Endothelial cell of umbilical vein (primary cell): Measurements from ENCODE around the gene MTRF1. TPM values are rescaled to one million over a fixed set of nuclear protein-coding genes. Genes with fewer than 3 reads are reported as not detected.

Source experiments
- BruUV-seq: library from RNA; stranded (reverse); fragments of 400-500 nt; replicated peaks from 2 replicates; lab custom pipeline; 2021; lab: Mats Ljungman, UMichigan
- CTCF ChIA-PET: fragments of 300-600, 350-600 bp; sonication (Branson Sonifier 250); formaldehyde crosslinking; loops from one replicate; lab custom pipeline; 2021; ENCODE audit warnings: antibody characterized with exemption, inconsistent platforms; lab: Charles Lee
- POLR2A ChIA-PET: fragments of 300-600, 350-600 bp; sonication (Branson Sonifier 250); formaldehyde crosslinking; loops from one replicate; lab custom pipeline; 2021; ENCODE audit warnings: antibody characterized with exemption, inconsistent platforms; lab: Charles Lee
- DNase-seq: peaks from one replicate; pipeline ENCODE4 v3.0.0-alpha.2; 2011; ENCODE audit warnings: low read depth, low spot score
- FAIRE-seq: peaks from 2 replicates; lab custom pipeline; 2011; peaks lifted over from hg19 to GRCh38; lab: Jason Lieb, UNC
- H2AFZ ChIP-seq: 2 replicates; pipeline ENCODE4 v1.6.0; 2012; ENCODE audit warnings: low read depth, low read length, control low read depth, inconsistent platforms
- H3K27ac ChIP-seq: 2 replicates; pipeline ENCODE4 v1.5.1; 2011; ENCODE audit warnings: low read depth, mild to moderate bottlenecking, control low read depth, low read length, moderate library complexity; ENCODE audit not compliant: insufficient read depth
- H3K27me3 ChIP-seq, 2 experiments: 2 replicates each; pipeline versions ENCODE4 v1.6.0 to v1.6.1; 2011; ENCODE audit warnings: low read length in 2 of 2, mixed read lengths in 1 of 2; ENCODE audit not compliant: control insufficient read depth in 2 of 2, insufficient read depth in 2 of 2
- H3K36me3 ChIP-seq, 2 experiments: 2 replicates in 1 of 2; 3 replicates in 1 of 2; pipeline ENCODE4 v1.5.1; 2011; ENCODE audit warnings: low read length in 2 of 2, mild to moderate bottlenecking in 1 of 2, moderate library complexity in 1 of 2; ENCODE audit not compliant: control insufficient read depth in 2 of 2, insufficient read depth in 2 of 2; ENCODE audit errors: extremely low read depth in 1 of 2
- H3K4me1 ChIP-seq: 3 replicates; pipeline ENCODE4 v1.5.1; 2011; ENCODE audit warnings: mild to moderate bottlenecking, low read length; ENCODE audit not compliant: control insufficient read depth, insufficient read depth; ENCODE audit errors: extremely low read depth
- H3K4me2 ChIP-seq: 2 replicates; pipeline ENCODE4 v1.6.1; 2011; ENCODE audit warnings: low read length, control low read depth, mixed read lengths; ENCODE audit not compliant: insufficient read depth
- H3K4me3 ChIP-seq, 3 experiments: fragments of 200-600 bp in 1 of 3; sonication (generic), shearing (Covaris generic) in 1 of 3; replicated peaks in 1 of 3; 2 replicates each; pipeline ENCODE4 v1.5.1; 2011 to 2016; ENCODE audit warnings: control low read depth in 3 of 3, low read length in 3 of 3, mild to moderate bottlenecking in 2 of 3, inconsistent platforms in 1 of 3, low read depth in 1 of 3, moderate library complexity in 1 of 3; ENCODE audit not compliant: insufficient read depth in 1 of 3
- H3K79me2 ChIP-seq: 2 replicates; pipeline ENCODE4 v1.6.0; 2012; ENCODE audit warnings: low read length, inconsistent platforms; ENCODE audit not compliant: control insufficient read depth, insufficient read depth
- H3K9ac ChIP-seq: replicated peaks from 2 replicates; pipeline ENCODE3; 2011; ENCODE audit warnings: low read length, control low read depth; ENCODE audit not compliant: insufficient read depth; ENCODE audit errors: extremely low read depth
- H3K9me1 ChIP-seq: replicated peaks from 3 replicates; pipeline ENCODE4 v1.6.0; 2011; ENCODE audit warnings: mild to moderate bottlenecking, low read length; ENCODE audit not compliant: control insufficient read depth, insufficient read depth; ENCODE audit errors: extremely low read depth
- H3K9me3 ChIP-seq: replicated peaks from 2 replicates; pipeline ENCODE4 v1.5.1; 2012; ENCODE audit warnings: low read length, inconsistent platforms; ENCODE audit not compliant: control insufficient read depth, insufficient read depth
- H4K20me1 ChIP-seq: replicated peaks from 2 replicates; pipeline ENCODE3; 2011; ENCODE audit warnings: mild to moderate bottlenecking, low read length; ENCODE audit not compliant: control insufficient read depth, insufficient read depth; ENCODE audit errors: extremely low read depth
- EZH2 ChIP-seq: IDR thresholded peaks from 2 replicates; pipeline ENCODE4 v1.6.1; 2012; ENCODE audit warnings: borderline replicate concordance, low read depth, mild to moderate bottlenecking, moderate library complexity, low read length, inconsistent platforms; ENCODE audit not compliant: severe bottlenecking
- GATA2 ChIP-seq: IDR thresholded peaks from 2 replicates; pipeline ENCODE4 v1.7.0; 2011; ENCODE audit warnings: low read depth, mild to moderate bottlenecking, moderate library complexity, mixed read lengths, low read length; ENCODE audit not compliant: insufficient read length, insufficient read depth
- JUN ChIP-seq: IDR thresholded peaks from 2 replicates; pipeline ENCODE4 v1.6.1; 2011; ENCODE audit warnings: borderline replicate concordance, low read depth; ENCODE audit not compliant: insufficient read length, insufficient read depth
- MYC ChIP-seq: IDR thresholded peaks from one replicate; pipeline ENCODE4 v1.6.1; 2011; ENCODE audit warnings: mild to moderate bottlenecking, low read depth, low read length
- POLR2A ChIP-seq: IDR thresholded peaks from 2 replicates; pipeline ENCODE4 v1.6.1; 2012; ENCODE audit warnings: low read depth, mild to moderate bottlenecking, control low read depth, low read length
- POLR2AphosphoS5 ChIP-seq: IDR thresholded peaks from 2 replicates; pipeline ENCODE4 v1.6.1; 2012; ENCODE audit warnings: low read depth, mild to moderate bottlenecking, control low read depth, low read length, moderate library complexity; ENCODE audit not compliant: insufficient read depth
- dilution Hi-C: fragments of 300-500 bp; cut with MboI; formaldehyde crosslinking; loops from one replicate; pipeline ENCODE4 v1.15.0; 2019; ENCODE audit warnings: low sequenced_read_pairs; ENCODE audit not compliant: extremely low pct_ligation_motif_present
- intact Hi-C: fragments of 100-400 bp; cut with micrococcal nuclease; formaldehyde crosslinking; loops from one replicate; pipeline ENCODE4 v1.10.0; 2022
- polyA plus RNA-seq, 4 experiments: library from polyadenylated mRNA; depleted of rRNA in 3 of 4; stranded (reverse) in 3 of 4; unstranded in 1 of 4; fragments of >200 nt; gene quantifications; 2 replicates each; pipeline versions ENCODE4 v1.2.1 to v1.2.3, GENCODE V29; 2011 to 2012; ENCODE audit warnings: missing spikeins in 1 of 4
- total RNA-seq: library from RNA; stranded (reverse); gene quantifications from 2 replicates; pipeline ENCODE4 v1.2.3, GENCODE V29; 2021
- TF ChIP-seq, protein P1 (sequence below), 2 donors: IDR thresholded peaks; 1 replicate in 1 of 2; 2 replicates in 1 of 2; pipeline ENCODE4 v1.5.1; 2011; ENCODE audit warnings: low read length in 2 of 2, mild to moderate bottlenecking in 2 of 2, moderate library complexity in 2 of 2, control low read depth in 1 of 2, inconsistent platforms in 1 of 2, low read depth in 1 of 2; ENCODE audit not compliant: insufficient read depth in 1 of 2; ENCODE audit errors: extremely low read depth in 1 of 2

Gene MTRF1
- total and polyA plus RNA-seq, 2 donors (not counting 3 experiments of a cell fraction or from before 2014, with no cell fraction given) = 8.0 to 16.3 TPM

GRCh38 chr13:41229356-41229755, 34.0 kb downstream of the MTRF1 start:
- Histone ChIP-seq H3K79me2 (no peaks in the 10 kb centered on the region), H2AFZ (no peak overlapping the region), H3K9me1 (peaks cover 2% of the 10 kb centered on the region), H3K9me3 (no peaks in the 10 kb centered on the region), H3K4me2 (no peak overlapping the region), H3K27ac (no peak overlapping the region), H3K4me1 (no peaks in the 10 kb centered on the region), H3K4me3 (no peak overlapping the region), H4K20me1 (no peaks in the 10 kb centered on the region), H3K36me3 (no peaks in the 10 kb centered on the region), H3K27me3 (no peaks in the 10 kb centered on the region), H3K9ac (no peak overlapping the region)
- DNase-seq (no peak), FAIRE-seq (no peak)
- ChIA-PET POLR2A (no interaction called here), CTCF (no interaction called here)
- TF ChIP-seq JUN (no peak), EZH2 (no peak), POLR2AphosphoS5 (no peak), MYC (no peak), POLR2A (no peak), GATA2 (no peak)
- TF ChIP-seq, protein P1, sequence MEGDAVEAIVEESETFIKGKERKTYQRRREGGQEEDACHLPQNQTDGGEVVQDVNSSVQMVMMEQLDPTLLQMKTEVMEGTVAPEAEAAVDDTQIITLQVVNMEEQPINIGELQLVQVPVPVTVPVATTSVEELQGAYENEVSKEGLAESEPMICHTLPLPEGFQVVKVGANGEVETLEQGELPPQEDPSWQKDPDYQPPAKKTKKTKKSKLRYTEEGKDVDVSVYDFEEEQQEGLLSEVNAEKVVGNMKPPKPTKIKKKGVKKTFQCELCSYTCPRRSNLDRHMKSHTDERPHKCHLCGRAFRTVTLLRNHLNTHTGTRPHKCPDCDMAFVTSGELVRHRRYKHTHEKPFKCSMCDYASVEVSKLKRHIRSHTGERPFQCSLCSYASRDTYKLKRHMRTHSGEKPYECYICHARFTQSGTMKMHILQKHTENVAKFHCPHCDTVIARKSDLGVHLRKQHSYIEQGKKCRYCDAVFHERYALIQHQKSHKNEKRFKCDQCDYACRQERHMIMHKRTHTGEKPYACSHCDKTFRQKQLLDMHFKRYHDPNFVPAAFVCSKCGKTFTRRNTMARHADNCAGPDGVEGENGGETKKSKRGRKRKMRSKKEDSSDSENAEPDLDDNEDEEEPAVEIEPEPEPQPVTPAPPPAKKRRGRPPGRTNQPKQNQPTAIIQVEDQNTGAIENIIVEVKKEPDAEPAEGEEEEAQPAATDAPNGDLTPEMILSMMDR (IDR thresholded peaks at IDR 0.05; ENCODE audit: extremely low read depth in 1 of 2, insufficient read depth in 1 of 2, low read depth in 1 of 2, low read length in 2 of 2) = no peak
- no TSS peak for BruUV-seq
- dilution Hi-C loops = no loop called here
- intact Hi-C loops = no loop called here
